Vagina (tissue), 2 donors: ENCODE results near the gene MROH2B. TPM values are rescaled to one million over a fixed set of nuclear protein-coding genes. Genes with fewer than 3 reads are reported as not detected.
"Not testable (repeated sequence)": the region's sequence is repeated elsewhere in the genome, so short reads cannot be mapped to it uniquely, and the experiment has no call there.

ENCODE experiments used
- DNase-seq, 2 donors: peaks; one replicate each; pipeline ENCODE4 v3.0.0-alpha.2; 2017; ENCODE audit errors: extremely low spot score in 2 of 2
- H3K27ac ChIP-seq: fragments of 200-600 bp; sonication (generic); one replicate; pipeline ENCODE4 v1.5.1; 2019
- H3K27me3 ChIP-seq: fragments of 200-600 bp; sonication (generic); one replicate; pipeline ENCODE4 v1.5.1; 2019
- H3K36me3 ChIP-seq, 2 donors: fragments of 200-600 bp; sonication (generic); one replicate each; pipeline ENCODE4 v1.5.1; 2017 to 2019
- H3K4me1 ChIP-seq: fragments of 200-600 bp; sonication (generic); one replicate; pipeline ENCODE4 v1.5.1; 2019
- H3K4me3 ChIP-seq, 2 donors: fragments of 200-600 bp; sonication (generic); 1 replicate in 1 of 2; 2 replicates in 1 of 2; pipeline ENCODE4 v1.5.1; 2016 to 2019
- H3K9me3 ChIP-seq: fragments of 200-600 bp; sonication (generic); one replicate; pipeline ENCODE4 v1.5.1; 2019
- POLR2A ChIP-seq, 2 donors: fragments of 450-650 bp; IDR thresholded peaks; one replicate each; pipeline ENCODE4 v1.6.1; 2017; ENCODE audit warnings: antibody characterized with exemption in 2 of 2, mild to moderate bottlenecking in 2 of 2, moderate library complexity in 2 of 2
- POLR2AphosphoS5 ChIP-seq, 2 donors: sonication (generic); formaldehyde crosslinking; IDR thresholded peaks; one replicate each; pipeline ENCODE4 v1.9.0; 2017; ENCODE audit warnings: antibody characterized with exemption in 2 of 2, mild to moderate bottlenecking in 2 of 2, low read depth in 1 of 2; ENCODE audit not compliant: insufficient read depth in 1 of 2
- intact Hi-C: fragments of 100-400 bp; cut with DNase I; formaldehyde crosslinking; loops from one replicate; pipeline ENCODE4 v1.15.1; 2023
- total RNA-seq: library from RNA; depleted of rRNA; stranded (reverse); fragments of >200 nt; gene quantifications from one replicate; pipeline ENCODE4 v1.2.3, GENCODE V29; 2016
- TF ChIP-seq, protein P1 (sequence below), 3 experiments: fragments of 450-650 bp in 2 of 3; fragments of 200-600 bp in 1 of 3; sonication (generic) in 1 of 3; IDR thresholded peaks; one replicate each; pipeline ENCODE4 v1.5.1; 2017 to 2019; ENCODE audit warnings: antibody characterized with exemption in 3 of 3, mild to moderate bottlenecking in 2 of 3, moderate library complexity in 2 of 3

Gene MROH2B
- total RNA-seq, 1 donor from 2014 or later, result not detected

DNA sequence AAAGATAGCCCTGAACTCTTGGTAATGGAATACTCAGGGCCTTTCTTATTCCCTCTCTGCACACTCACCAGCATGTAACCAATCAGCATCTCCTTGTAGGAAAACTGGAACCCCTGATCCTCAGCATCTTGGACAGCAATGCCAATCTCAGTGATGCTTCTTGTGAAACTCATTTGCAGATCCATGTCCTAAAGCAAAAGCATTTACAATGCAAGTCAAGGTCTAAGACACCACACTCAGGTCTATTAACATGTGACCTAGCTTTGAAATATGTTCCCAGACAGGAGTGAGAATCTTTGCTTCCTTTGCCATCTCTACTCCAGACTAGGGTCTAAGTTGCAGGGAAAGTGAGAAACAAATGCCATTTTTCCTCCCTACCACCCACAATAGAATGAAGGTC lies 38.2 kb downstream of the MROH2B start:
- H3K4me1 ChIP-seq, result no peaks in the 10 kb centered on the region
- DNase-seq, result no peak
- H3K27ac ChIP-seq, result no peak overlapping the region
- intact Hi-C loops, result no loop called here
- no peaks in the 10 kb centered on the region for H3K9me3 ChIP-seq
- H3K36me3 ChIP-seq, result no peaks in the 10 kb centered on the region
- TF ChIP-seq POLR2A (IDR thresholded peaks at IDR 0.05) (no peak), POLR2AphosphoS5 (IDR thresholded peaks at IDR 0.05; ENCODE audit: insufficient read depth in 1 of 2, low read depth in 1 of 2) (no peak)
- TF ChIP-seq, protein P1, sequence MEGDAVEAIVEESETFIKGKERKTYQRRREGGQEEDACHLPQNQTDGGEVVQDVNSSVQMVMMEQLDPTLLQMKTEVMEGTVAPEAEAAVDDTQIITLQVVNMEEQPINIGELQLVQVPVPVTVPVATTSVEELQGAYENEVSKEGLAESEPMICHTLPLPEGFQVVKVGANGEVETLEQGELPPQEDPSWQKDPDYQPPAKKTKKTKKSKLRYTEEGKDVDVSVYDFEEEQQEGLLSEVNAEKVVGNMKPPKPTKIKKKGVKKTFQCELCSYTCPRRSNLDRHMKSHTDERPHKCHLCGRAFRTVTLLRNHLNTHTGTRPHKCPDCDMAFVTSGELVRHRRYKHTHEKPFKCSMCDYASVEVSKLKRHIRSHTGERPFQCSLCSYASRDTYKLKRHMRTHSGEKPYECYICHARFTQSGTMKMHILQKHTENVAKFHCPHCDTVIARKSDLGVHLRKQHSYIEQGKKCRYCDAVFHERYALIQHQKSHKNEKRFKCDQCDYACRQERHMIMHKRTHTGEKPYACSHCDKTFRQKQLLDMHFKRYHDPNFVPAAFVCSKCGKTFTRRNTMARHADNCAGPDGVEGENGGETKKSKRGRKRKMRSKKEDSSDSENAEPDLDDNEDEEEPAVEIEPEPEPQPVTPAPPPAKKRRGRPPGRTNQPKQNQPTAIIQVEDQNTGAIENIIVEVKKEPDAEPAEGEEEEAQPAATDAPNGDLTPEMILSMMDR (IDR thresholded peaks at IDR 0.05), result no peak
- H3K4me3 ChIP-seq, result no peak overlapping the region
- H3K27me3 ChIP-seq, result no peaks in the 10 kb centered on the region

DNA sequence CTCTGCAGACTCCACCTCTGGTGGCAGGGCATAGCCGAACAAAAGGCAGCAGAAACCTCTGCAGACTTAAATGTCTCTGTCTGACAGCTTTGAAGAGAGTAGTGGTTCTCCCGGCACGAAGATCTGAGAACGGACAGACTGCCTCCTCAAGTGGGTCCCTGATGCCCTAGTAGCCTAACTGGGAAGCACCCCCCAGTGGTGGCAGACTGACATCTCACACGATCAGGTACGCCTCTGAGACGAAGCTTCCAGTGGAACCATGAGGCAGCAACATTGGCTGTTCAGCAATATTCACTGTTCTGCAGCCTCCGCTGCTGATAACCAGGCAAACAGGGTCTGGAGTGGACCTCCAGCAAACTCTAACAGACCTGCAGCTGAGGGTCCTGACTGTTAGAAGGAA lies 48.5 kb downstream of the MROH2B start:
- H3K27me3 ChIP-seq, H3K4me1 ChIP-seq, H3K27ac ChIP-seq, H3K36me3 ChIP-seq, H3K9me3 ChIP-seq, DNase-seq, intact Hi-C loops, H3K4me3 ChIP-seq: not testable (repeated sequence)

DNA sequence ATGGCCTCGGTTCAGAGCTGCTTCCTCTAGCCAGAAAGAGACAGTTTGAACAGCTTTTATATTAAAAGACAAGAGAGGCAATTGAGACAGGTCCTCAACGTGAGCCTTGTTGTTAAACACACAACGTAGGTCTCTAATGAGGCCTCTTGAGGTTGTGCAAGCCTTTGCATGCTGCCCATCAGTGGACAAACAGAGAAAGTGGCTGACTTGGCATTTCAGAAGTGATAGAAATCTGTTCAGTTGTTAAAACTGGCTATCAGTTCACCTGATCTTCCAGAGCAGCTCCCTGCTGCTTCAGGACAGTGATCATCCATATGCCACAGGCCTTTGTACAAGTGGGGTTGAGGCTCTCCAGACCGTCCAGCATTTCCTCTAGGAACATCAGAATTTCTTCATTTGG lies 58.8 kb downstream of the MROH2B start:
- no peaks in the 10 kb centered on the region for H3K9me3 ChIP-seq
- no peak overlapping the region for H3K27ac ChIP-seq
- no peaks in the 10 kb centered on the region for H3K27me3 ChIP-seq
- no peak for DNase-seq
- no peak overlapping the region for H3K4me3 ChIP-seq
- no peaks in the 10 kb centered on the region for H3K36me3 ChIP-seq
- no peak for TF ChIP-seq POLR2AphosphoS5 (IDR thresholded peaks at IDR 0.05; ENCODE audit: insufficient read depth in 1 of 2, low read depth in 1 of 2)
- no peak for TF ChIP-seq POLR2A (IDR thresholded peaks at IDR 0.05)
- TF ChIP-seq, protein P1 (IDR thresholded peaks at IDR 0.05), result no peak
- no peaks in the 10 kb centered on the region for H3K4me1 ChIP-seq
- intact Hi-C loops, result no loop called here

DNA sequence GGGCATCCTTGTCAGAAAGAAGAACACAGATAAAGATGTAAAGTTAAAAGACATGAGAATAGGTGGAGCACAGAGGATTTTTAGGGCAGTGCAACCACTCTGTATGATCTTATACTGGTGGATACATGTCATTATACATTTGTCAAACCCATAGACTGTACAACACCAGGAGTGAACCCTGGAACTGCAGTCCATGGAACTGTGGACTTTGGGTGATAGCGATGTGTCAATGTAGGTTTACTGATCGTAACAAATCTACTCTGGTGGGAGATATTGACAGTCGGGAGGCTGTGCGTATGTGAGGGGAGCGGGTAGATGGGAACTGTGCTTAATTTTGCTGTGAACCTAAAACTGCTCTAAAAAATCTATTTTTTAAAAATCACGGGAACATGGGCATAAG lies 60.6 kb downstream of the MROH2B start:
- Histone ChIP-seq H3K27ac (no peak overlapping the region), H3K36me3 (no peaks in the 10 kb centered on the region), H3K4me3 (no peak overlapping the region), H3K9me3 (no peaks in the 10 kb centered on the region), H3K27me3 (no peaks in the 10 kb centered on the region), H3K4me1 (no peaks in the 10 kb centered on the region)
- intact Hi-C loops, result no loop called here
- DNase-seq, result no peak
- no peak for TF ChIP-seq POLR2AphosphoS5 (IDR thresholded peaks at IDR 0.05; ENCODE audit: insufficient read depth in 1 of 2, low read depth in 1 of 2)
- no peak for TF ChIP-seq POLR2A (IDR thresholded peaks at IDR 0.05)
- TF ChIP-seq, protein P1 (IDR thresholded peaks at IDR 0.05), result no peak

DNA sequence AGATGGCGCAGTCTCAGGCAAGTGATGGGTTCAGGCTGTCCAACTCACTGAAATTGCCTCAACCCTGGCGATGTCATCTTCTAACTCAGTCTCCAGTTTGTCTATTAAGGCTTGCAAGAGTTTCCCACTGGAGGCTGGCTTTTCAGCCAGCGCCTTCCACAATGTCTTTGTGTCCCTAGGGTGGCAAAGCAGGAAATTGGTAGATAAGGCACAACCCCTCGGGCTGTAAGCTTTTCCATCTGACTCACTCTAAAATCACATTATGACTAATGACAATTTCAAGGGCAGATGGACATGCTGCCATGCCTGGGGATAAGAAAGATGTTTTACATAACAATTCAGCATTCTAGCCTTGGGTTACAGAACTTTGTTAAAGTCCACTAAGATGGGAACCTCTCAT lies 61.9 kb downstream of the MROH2B start:
- H3K4me3 ChIP-seq, result no peak overlapping the region

More for the DNA sequence above, 61.9 kb downstream of the MROH2B start:
- DNase-seq, result no peak
- no peak overlapping the region for H3K27ac ChIP-seq
- H3K27me3 ChIP-seq, result no peaks in the 10 kb centered on the region
- no peaks in the 10 kb centered on the region for H3K36me3 ChIP-seq
- intact Hi-C loops, result no loop called here
- H3K9me3 ChIP-seq, result no peaks in the 10 kb centered on the region
- TF ChIP-seq POLR2AphosphoS5 (IDR thresholded peaks at IDR 0.05; ENCODE audit: insufficient read depth in 1 of 2, low read depth in 1 of 2) (no peak), POLR2A (IDR thresholded peaks at IDR 0.05) (no peak)
- TF ChIP-seq, protein P1 (IDR thresholded peaks at IDR 0.05), result no peak
- H3K4me1 ChIP-seq, result no peaks in the 10 kb centered on the region
